GM23338 (cell line): ENCODE measurements around the gene FAM120A. TPM values are rescaled to one million over a fixed set of nuclear protein-coding genes. Genes with fewer than 3 reads are reported as not detected.

Experiments used
- ATAC-seq: fragments of 200-7000 bp; cut with Tn5 transposase; 3 replicates; pipeline ENCODE4 v1.9.1; 2020
- DNase-seq: peaks from one replicate; pipeline ENCODE4 v3.0.0-alpha.2; 2015; ENCODE audit warnings: low spot score
- H2AFZ ChIP-seq: fragments of 200-600 bp; sonication (generic); 2 replicates; pipeline ENCODE4 v1.8.0; 2016; ENCODE audit warnings: antibody characterized with exemption, mild to moderate bottlenecking, moderate library complexity
- H3F3A ChIP-seq: fragments of 200-600 bp; sonication (generic); replicated peaks from 2 replicates; pipeline ENCODE4 v1.8.0; 2017; ENCODE audit warnings: antibody characterized with exemption, mixed run types, low read depth
- H3K27ac ChIP-seq: fragments of 200-600 bp; sonication (generic); 2 replicates; pipeline ENCODE4 v1.6.1; 2016; ENCODE audit warnings: low read depth
- H3K27me3 ChIP-seq: fragments of 200-600 bp; sonication (generic); 2 replicates; pipeline ENCODE4 v1.8.0; 2016; ENCODE audit warnings: mild to moderate bottlenecking, mixed run types, moderate library complexity; ENCODE audit not compliant: insufficient read depth
- H3K36me3 ChIP-seq: fragments of 200-600 bp; sonication (generic); 2 replicates; pipeline ENCODE4 v1.8.0; 2016; ENCODE audit warnings: mild to moderate bottlenecking; ENCODE audit not compliant: insufficient read depth
- H3K4me1 ChIP-seq: fragments of 200-600 bp; sonication (generic); 2 replicates; pipeline ENCODE4 v1.8.0; 2016; ENCODE audit warnings: mild to moderate bottlenecking, moderate library complexity; ENCODE audit not compliant: insufficient read depth
- H3K4me2 ChIP-seq: fragments of 200-600 bp; sonication (generic); 2 replicates; pipeline ENCODE4 v1.7.1; 2017; ENCODE audit warnings: mixed run types
- H3K4me3 ChIP-seq: fragments of 200-600 bp; sonication (generic); 2 replicates; pipeline ENCODE4 v1.6.1; 2016; ENCODE audit warnings: mixed run types
- H3K79me2 ChIP-seq: fragments of 200-600 bp; sonication (generic); replicated peaks from 2 replicates; pipeline ENCODE4 v1.8.0; 2017; ENCODE audit warnings: mild to moderate bottlenecking; ENCODE audit not compliant: insufficient read depth
- H3K9me2 ChIP-seq: fragments of 200-600 bp; sonication (generic); 2 replicates; pipeline ENCODE4 v1.8.0; 2017; ENCODE audit not compliant: insufficient read depth
- H4K20me1 ChIP-seq: fragments of 200-600 bp; sonication (generic); replicated peaks from 2 replicates; pipeline ENCODE4 v1.8.0; 2017; ENCODE audit warnings: mild to moderate bottlenecking; ENCODE audit not compliant: insufficient read depth
- H3K27ac Mint-ChIP-seq: 2 replicates; pipeline ENCODE4 v1.8.0; 2020; ENCODE audit warnings: inconsistent platforms, mild to moderate bottlenecking, moderate library complexity, mixed read lengths
- H3K27me3 Mint-ChIP-seq: 3 replicates; pipeline ENCODE4 v1.8.0; 2022; ENCODE audit warnings: low read depth, mild to moderate bottlenecking, moderate library complexity, mixed read lengths, inconsistent platforms; ENCODE audit not compliant: insufficient read depth, poor library complexity
- H3K36me3 Mint-ChIP-seq: 3 replicates; pipeline ENCODE4 v1.8.0; 2021; ENCODE audit warnings: low read depth, mild to moderate bottlenecking, inconsistent platforms, moderate library complexity, mixed read lengths
- H3K4me1 Mint-ChIP-seq: 3 replicates; pipeline ENCODE4 v1.8.0; 2020; ENCODE audit warnings: mild to moderate bottlenecking, inconsistent platforms, mixed read lengths
- H3K4me3 Mint-ChIP-seq: 3 replicates; pipeline ENCODE4 v1.8.0; 2021; ENCODE audit warnings: moderate library complexity, mild to moderate bottlenecking, inconsistent platforms, mixed read lengths
- H3K9me3 Mint-ChIP-seq: 3 replicates; pipeline ENCODE4 v1.8.0; 2020; ENCODE audit warnings: moderate library complexity, mild to moderate bottlenecking, inconsistent platforms, mixed read lengths
- CREB1 ChIP-seq: fragments of 250-450 bp; sonication (Bioruptor Pico); IDR thresholded peaks from 2 replicates; pipeline ENCODE4 v1.5.0; 2020; ENCODE audit warnings: low read depth, mild to moderate bottlenecking, moderate library complexity
- CTCF ChIP-seq, 2 experiments: fragments of 200-600 bp in 1 of 2; sonication (generic) in 1 of 2; conservative IDR thresholded peaks; 2 replicates each; pipeline versions ENCODE4 v1.5.1 to v1.6.1; 2016 to 2017; ENCODE audit warnings: antibody characterized with exemption in 2 of 2, low read depth in 2 of 2, mild to moderate bottlenecking in 2 of 2, moderate library complexity in 1 of 2
- EZH2 ChIP-seq: fragments of 200-600 bp; sonication (generic); IDR thresholded peaks from one replicate; pipeline ENCODE4 v1.8.0; 2017; ENCODE audit warnings: antibody characterized with exemption, mild to moderate bottlenecking, low read depth; ENCODE audit not compliant: unreplicated experiment
- EZH2phosphoT487 ChIP-seq: fragments of 200-600 bp; sonication (generic); IDR thresholded peaks from one replicate; pipeline ENCODE4 v1.8.1; 2018; ENCODE audit warnings: antibody characterized with exemption; ENCODE audit not compliant: unreplicated experiment
- JUNB ChIP-seq: IDR thresholded peaks from one replicate; pipeline ENCODE4 v1.6.1; 2016; ENCODE audit warnings: antibody characterized with exemption; ENCODE audit not compliant: unreplicated experiment
- POLR2AphosphoS5 ChIP-seq: IDR thresholded peaks from 2 replicates; pipeline ENCODE4 v1.6.1; 2016; ENCODE audit warnings: antibody characterized with exemption, low read depth
- ZNF114 ChIP-seq: fragments of 250-450 bp; sonication (Bioruptor Pico); IDR thresholded peaks from 2 replicates; pipeline ENCODE4 v1.5.0; 2020; ENCODE audit warnings: mild to moderate bottlenecking, moderate library complexity
- polyA plus RNA-seq: library from polyadenylated mRNA; unstranded; fragments of >200 nt; fragmentation: Nextera tagmentation; extraction: Ambion mirVana; gene quantifications from 2 replicates; pipeline ENCODE4 v1.2.1, GENCODE V29; 2016
- total RNA-seq: library from RNA; depleted of rRNA; stranded (reverse); fragments of >200 nt; shearing (Covaris generic); gene quantifications from 2 replicates; pipeline ENCODE4 v1.2.3, GENCODE V29; 2014

FAM120A gene
- total and polyA plus RNA-seq, 2 experiments from 2014 or later: 28.2 to 52.5 TPM

GRCh38 chr9:93427655-93428379, 23.7 kb upstream of the FAM120A start:
- H3K36me3 Mint-ChIP-seq: peaks cover 2% of the 10 kb centered on the region; the same call in 1 of the 3 replicates
- DNase-seq (peak; percentile 60), ATAC-seq (peak; percentile 78)
- no peaks in the 10 kb centered on the region; the same call in 2 of the 3 replicates for H3K4me1 Mint-ChIP-seq
- H3F3A ChIP-seq: no peaks in the 10 kb centered on the region
- no peaks in the 10 kb centered on the region for H3K79me2 ChIP-seq
- H4K20me1 ChIP-seq: no peaks in the 10 kb centered on the region
- TF ChIP-seq CTCF (conservative IDR thresholded peaks at IDR 0.05; ENCODE audit: low read depth in 2 of 2) (peak; percentile 60 to 78), POLR2AphosphoS5 (no peak), EZH2 (no peak), ZNF114 (CRISPR knock-in tag) (no peak)
- peaks cover 2% of the 10 kb centered on the region for H3K27me3 Mint-ChIP-seq
- H3K27ac ChIP-seq: no peak overlapping the region
- no peaks in the 10 kb centered on the region for H3K4me1 ChIP-seq
- H3K36me3 ChIP-seq: no peaks in the 10 kb centered on the region
- no peak overlapping the region for H3K4me3 ChIP-seq
- no peaks in the 10 kb centered on the region for H3K27me3 ChIP-seq
- no peak overlapping the region for H2AFZ ChIP-seq
- H3K4me2 ChIP-seq: no peak overlapping the region
- no peaks in the 10 kb centered on the region for H3K9me2 ChIP-seq
- no peak overlapping the region for H3K27ac Mint-ChIP-seq
- H3K4me3 Mint-ChIP-seq: no peak overlapping the region
- peaks cover 4% of the 10 kb centered on the region; the same call in 1 of the 3 replicates for H3K9me3 Mint-ChIP-seq

GRCh38 chr9:93431539-93432105, 19.9 kb upstream of the FAM120A start:
- Histone ChIP-seq H3K4me3 (no peak overlapping the region), H3K27me3 (no peaks in the 10 kb centered on the region), H3K36me3 (no peaks in the 10 kb centered on the region), H2AFZ (no peak overlapping the region), H4K20me1 (no peaks in the 10 kb centered on the region), H3K79me2 (no peaks in the 10 kb centered on the region), H3K4me1 (0 out of 2 replicates have a peak, but pooled peaks cover 4% of the 10 kb centered on the region), H3F3A (no peaks in the 10 kb centered on the region), H3K9me2 (no peaks in the 10 kb centered on the region), H3K4me2 (no peak overlapping the region), H3K27ac (no peak overlapping the region)
- Mint-ChIP-seq H3K27ac (no peak overlapping the region), H3K36me3 (no peaks in the 10 kb centered on the region), H3K4me3 (no peak overlapping the region), H3K9me3 (no peaks in the 10 kb centered on the region; the same call in 2 of the 3 replicates), H3K27me3 (peaks cover 5% of the 10 kb centered on the region), H3K4me1 (peaks cover 4% of the 10 kb centered on the region; the same call in 2 of the 3 replicates)
- no peak for DNase-seq
- TF ChIP-seq EZH2 (no peak), CREB1 (CRISPR knock-in tag) (no peak), ZNF114 (CRISPR knock-in tag) (no peak), POLR2AphosphoS5 (no peak)
- no peak for ATAC-seq

- H3K9me3 Mint-ChIP-seq: no peaks in the 10 kb centered on the region
- no peak for TF ChIP-seq ZNF114 (CRISPR knock-in tag)
- no peak for TF ChIP-seq POLR2AphosphoS5
- TF ChIP-seq JUNB: no peak
- no peak for TF ChIP-seq EZH2phosphoT487
Observed at GRCh38 chr9:93432964-93433363, 18.5 kb upstream of the FAM120A start.

More at GRCh38 chr9:93432964-93433363, 18.5 kb upstream of the FAM120A start:
- Histone ChIP-seq H2AFZ (no peak overlapping the region), H3K36me3 (no peaks in the 10 kb centered on the region), H3F3A (no peaks in the 10 kb centered on the region), H3K79me2 (no peaks in the 10 kb centered on the region), H3K9me2 (no peaks in the 10 kb centered on the region), H4K20me1 (no peaks in the 10 kb centered on the region), H3K27ac (no peak overlapping the region), H3K4me2 (no peak overlapping the region), H3K4me3 (no peak overlapping the region), H3K4me1 (0 out of 2 replicates have a peak, but pooled peaks cover 4% of the 10 kb centered on the region), H3K27me3 (no peaks in the 10 kb centered on the region)
- H3K27me3 Mint-ChIP-seq: peaks cover 4% of the 10 kb centered on the region
- no peak for ATAC-seq
- no peak for DNase-seq
- no peak overlapping the region for H3K4me3 Mint-ChIP-seq
- no peaks in the 10 kb centered on the region for H3K36me3 Mint-ChIP-seq
- H3K27ac Mint-ChIP-seq: no peak overlapping the region
- peaks cover 8% of the 10 kb centered on the region for H3K4me1 Mint-ChIP-seq
